Mesenchymal stem cell (in vitro differentiated cells and primary cell): ENCODE data around the gene POLG2.

ENCODE experiments used
- DNase-seq: peaks from one replicate; pipeline ENCODE4 v3.0.0-alpha.2; 2013
- H2AFZ ChIP-seq: one replicate; pipeline ENCODE4 v1.6.1; 2013; ENCODE audit warnings: low read depth, mild to moderate bottlenecking, control low read depth, inconsistent platforms, low read length, moderate library complexity
- H2AK5ac ChIP-seq: 2 replicates; pipeline ENCODE4 v1.6.1; 2013; ENCODE audit warnings: low read length, moderate library complexity, mild to moderate bottlenecking, inconsistent platforms; ENCODE audit not compliant: severe bottlenecking
- H2BK120ac ChIP-seq: one replicate; pipeline ENCODE4 v1.6.1; 2013; ENCODE audit warnings: low read depth, mild to moderate bottlenecking, inconsistent platforms, low read length, moderate library complexity
- H2BK12ac ChIP-seq, 2 experiments: one replicate each; pipeline ENCODE4 v1.6.1; 2013; ENCODE audit warnings: inconsistent platforms in 2 of 2, low read length in 2 of 2, mild to moderate bottlenecking in 2 of 2, moderate library complexity in 2 of 2, control low read depth in 1 of 2
- H2BK15ac ChIP-seq: one replicate; pipeline ENCODE4 v1.6.1; 2013; ENCODE audit warnings: mild to moderate bottlenecking, low read depth, inconsistent platforms; ENCODE audit not compliant: poor library complexity, severe bottlenecking
- H2BK5ac ChIP-seq: 2 replicates; pipeline ENCODE4 v1.6.1; 2013; ENCODE audit warnings: low read depth, mild to moderate bottlenecking, low read length, control low read depth, inconsistent platforms; ENCODE audit not compliant: poor library complexity, severe bottlenecking
- H3K14ac ChIP-seq, 2 experiments: one replicate each; pipeline ENCODE4 v1.6.1; 2013; ENCODE audit warnings: inconsistent platforms in 2 of 2, low read length in 2 of 2, control low read depth in 1 of 2, mild to moderate bottlenecking in 1 of 2, moderate library complexity in 1 of 2
- H3K18ac ChIP-seq, 2 experiments: one replicate each; pipeline ENCODE4 v1.6.1; 2013; ENCODE audit warnings: inconsistent platforms in 2 of 2, low read length in 2 of 2, control low read depth in 1 of 2, low read depth in 1 of 2, mild to moderate bottlenecking in 1 of 2
- H3K23ac ChIP-seq, 2 experiments: one replicate each; pipeline ENCODE4 v1.6.1; 2013; ENCODE audit warnings: inconsistent platforms in 2 of 2, low read length in 2 of 2, mild to moderate bottlenecking in 2 of 2, moderate library complexity in 2 of 2, control low read depth in 1 of 2
- H3K27ac ChIP-seq: 2 replicates; pipeline ENCODE4 v1.5.1; 2013; ENCODE audit warnings: mild to moderate bottlenecking, moderate library complexity, low read length, control low read depth, inconsistent platforms; ENCODE audit not compliant: poor library complexity, severe bottlenecking
- H3K27me3 ChIP-seq, 2 experiments: 2 replicates each; pipeline versions ENCODE4 v1.6.1 to v1.7.0; 2013; ENCODE audit warnings: low read length in 2 of 2, mild to moderate bottlenecking in 2 of 2, moderate library complexity in 2 of 2, control low read depth in 1 of 2, inconsistent platforms in 1 of 2; ENCODE audit not compliant: control insufficient read depth in 1 of 2, insufficient read depth in 1 of 2
- H3K36me3 ChIP-seq, 2 experiments: 2 replicates each; pipeline versions ENCODE4 v1.6.1 to v1.7.0; 2013; ENCODE audit warnings: low read length in 2 of 2, control low read depth in 1 of 2, inconsistent platforms in 1 of 2, low read depth in 1 of 2, mild to moderate bottlenecking in 1 of 2; ENCODE audit not compliant: insufficient read depth in 2 of 2, control insufficient read depth in 1 of 2
- H3K4ac ChIP-seq, 2 experiments: one replicate each; pipeline ENCODE4 v1.6.1; 2013; ENCODE audit warnings: inconsistent platforms in 2 of 2, low read length in 2 of 2, mild to moderate bottlenecking in 2 of 2, moderate library complexity in 2 of 2, control low read depth in 1 of 2, low read depth in 1 of 2
- H3K4me1 ChIP-seq: 2 replicates; pipeline ENCODE4 v1.6.1; 2013; ENCODE audit warnings: low read depth, low read length, control low read depth; ENCODE audit not compliant: control insufficient read depth, insufficient read depth
- H3K4me2 ChIP-seq: 2 replicates; pipeline ENCODE4 v1.6.1; 2013; ENCODE audit warnings: low read length, mild to moderate bottlenecking, inconsistent platforms; ENCODE audit not compliant: poor library complexity, severe bottlenecking
- H3K4me3 ChIP-seq, 2 experiments: 2 replicates each; pipeline versions ENCODE4 v1.5.1 to v1.7.0; 2013; ENCODE audit warnings: low read length in 2 of 2, mild to moderate bottlenecking in 2 of 2, control low read depth in 1 of 2, low read depth in 1 of 2; ENCODE audit not compliant: insufficient read depth in 1 of 2
- H3K79me1 ChIP-seq: replicated peaks from 2 replicates; pipeline ENCODE4 v1.6.1; 2013; ENCODE audit warnings: mild to moderate bottlenecking, control low read depth, low read length, inconsistent platforms; ENCODE audit not compliant: poor library complexity, severe bottlenecking
- H3K9ac ChIP-seq: 2 replicates; pipeline ENCODE4 v1.7.0; 2013; ENCODE audit warnings: mild to moderate bottlenecking, low read length, moderate library complexity
- H3K9me3 ChIP-seq: 2 replicates; pipeline ENCODE4 v1.7.0; 2013; ENCODE audit warnings: mild to moderate bottlenecking, low read length; ENCODE audit not compliant: control insufficient read depth
- H4K8ac ChIP-seq: one replicate; pipeline ENCODE4 v1.6.1; 2013; ENCODE audit warnings: inconsistent platforms, mild to moderate bottlenecking, low read length, moderate library complexity
- H4K91ac ChIP-seq: one replicate; pipeline ENCODE4 v1.6.1; 2013; ENCODE audit warnings: mild to moderate bottlenecking, low read length, inconsistent platforms
- whole genome bisulfite sequencing: methylation state at CpG from one replicate; pipeline ENCODE4 v1.1.7; 2013; ENCODE audit warnings: mixed read lengths; 5-methylcytosine and 5-hydroxymethylcytosine counted together

The POLG2 gene

GRCh38 chr17:64537488-64537887 is 40.6 kb upstream of the POLG2 start:
- no peak overlapping the region for H3K4ac ChIP-seq
- no peak overlapping the region for H2BK12ac ChIP-seq
- no peak overlapping the region for H3K23ac ChIP-seq
- H3K14ac ChIP-seq: no peak overlapping the region
- H2BK120ac ChIP-seq: no peak overlapping the region
- H3K36me3 ChIP-seq: peaks cover 41 to 96% of the 10 kb centered on the region in 2 experiments
- no peak overlapping the region for H3K27ac ChIP-seq
- H3K9me3 ChIP-seq: no peaks in the 10 kb centered on the region
- H3K4me3 ChIP-seq: no peak overlapping the region
- no peak overlapping the region for H3K9ac ChIP-seq
- 97% methylated on average over 4 of the region's 5 CpGs for WGBS
- no peak for DNase-seq
- peaks cover 10% of the 10 kb centered on the region for H3K79me1 ChIP-seq
- no peak overlapping the region for H3K18ac ChIP-seq
- no peak overlapping the region for H2BK15ac ChIP-seq
- no peak overlapping the region for H4K8ac ChIP-seq
- H2AFZ ChIP-seq: no peak overlapping the region
- no peak overlapping the region for H2BK5ac ChIP-seq
- H3K4me1 ChIP-seq: peaks cover 12% of the 10 kb centered on the region
- H4K91ac ChIP-seq: no peak overlapping the region
- no peaks in the 10 kb centered on the region for H3K27me3 ChIP-seq
- no peak overlapping the region for H3K4me2 ChIP-seq
- no peak overlapping the region for H2AK5ac ChIP-seq

- no peaks in the 10 kb centered on the region for H3K9me3 ChIP-seq
- peaks cover 11% of the 10 kb centered on the region for H3K4me1 ChIP-seq
- H3K36me3 ChIP-seq: peaks cover 44 to 96% of the 10 kb centered on the region in 2 experiments
- no peak overlapping the region for H3K9ac ChIP-seq
- H3K14ac ChIP-seq: no peak overlapping the region
- H3K27ac ChIP-seq: peak overlapping the region; percentile 21
- no peak overlapping the region for H3K4me3 ChIP-seq
- no peak overlapping the region for H4K8ac ChIP-seq
- H3K4ac ChIP-seq: no peak overlapping the region
- H3K23ac ChIP-seq: peak overlapping the region in 1 of 2 experiments; percentile 30
- H3K27me3 ChIP-seq: no peaks in the 10 kb centered on the region
- no peak overlapping the region for H2BK12ac ChIP-seq
- peaks cover 9% of the 10 kb centered on the region for H3K79me1 ChIP-seq
- 100% methylated on average over 1 of the region's 2 CpGs for WGBS
- H2BK15ac ChIP-seq: no peak overlapping the region
- H2BK120ac ChIP-seq: no peak overlapping the region
- no peak overlapping the region for H2AFZ ChIP-seq
- H3K4me2 ChIP-seq: no peak overlapping the region
- DNase-seq: no peak
- no peak overlapping the region for H3K18ac ChIP-seq
- no peak overlapping the region for H2BK5ac ChIP-seq
- H2AK5ac ChIP-seq: no peak overlapping the region
- H4K91ac ChIP-seq: no peak overlapping the region
These were observed 40.1 kb upstream of the POLG2 start for GRCh38 chr17:64536913-64537312.

- Histone ChIP-seq H3K14ac (no peak overlapping the region), H3K36me3 (peaks cover 41 to 100% of the 10 kb centered on the region in 2 experiments), H4K8ac (no peak overlapping the region), H2BK5ac (no peak overlapping the region), H3K23ac (no peak overlapping the region), H2AK5ac (no peak overlapping the region), H3K4me3 (no peak overlapping the region), H2BK120ac (no peak overlapping the region), H2BK15ac (no peak overlapping the region), H3K4ac (no peak overlapping the region), H3K4me2 (no peak overlapping the region), H2AFZ (no peak overlapping the region), H2BK12ac (no peak overlapping the region), H3K9me3 (no peaks in the 10 kb centered on the region), H3K4me1 (peaks cover 9% of the 10 kb centered on the region), H3K27me3 (no peaks in the 10 kb centered on the region), H3K18ac (no peak overlapping the region), H4K91ac (no peak overlapping the region), H3K9ac (peak overlapping the region; percentile 6), H3K79me1 (peaks cover 4% of the 10 kb centered on the region), H3K27ac (peak overlapping the region; percentile 50)
- DNase-seq: no peak
- WGBS: 82% methylated on average over 4 of the region's 6 CpGs
These were observed 38.5 kb upstream of the POLG2 start for GRCh38 chr17:64535357-64535756.

GRCh38 chr17:64534187-64534586 is 37.3 kb upstream of the POLG2 start:
- H3K18ac ChIP-seq: peak overlapping the region in 1 of 2 experiments; percentile 18
- peaks cover 8% of the 10 kb centered on the region for H3K4me1 ChIP-seq
- 91% methylated on average over 2 of the region's 3 CpGs for WGBS
- H3K4me3 ChIP-seq: no peak overlapping the region
- H2AK5ac ChIP-seq: no peak overlapping the region
- no peak overlapping the region for H3K4me2 ChIP-seq
- no peak overlapping the region for H3K9ac ChIP-seq
- H2AFZ ChIP-seq: no peak overlapping the region
- no peak overlapping the region for H2BK15ac ChIP-seq
- H3K27me3 ChIP-seq: no peaks in the 10 kb centered on the region
- no peak overlapping the region for H2BK5ac ChIP-seq
- no peaks in the 10 kb centered on the region for H3K9me3 ChIP-seq
- H3K79me1 ChIP-seq: peaks cover 4% of the 10 kb centered on the region
- no peak overlapping the region for H4K91ac ChIP-seq
- H3K4ac ChIP-seq: no peak overlapping the region
- no peak overlapping the region for H3K23ac ChIP-seq
- H2BK12ac ChIP-seq: no peak overlapping the region
- peak overlapping the region; percentile 57 for H4K8ac ChIP-seq
- H2BK120ac ChIP-seq: no peak overlapping the region
- peak overlapping the region; percentile 15 for H3K27ac ChIP-seq
- H3K14ac ChIP-seq: no peak overlapping the region
- peaks cover 36 to 100% of the 10 kb centered on the region in 2 experiments for H3K36me3 ChIP-seq
- no peak for DNase-seq
